ENCODE data around the gene DCAF16.
A peak's percentile ranks its signal among the peaks of the same experiment; 100 is the strongest.

DCAF16 gene

GRCh38 chr4:17812801-17813200 lies 2.2 kb upstream of the DCAF16 start:
- TF ChIP-seq TAF1 (IDR thresholded peaks at IDR 0.05; ENCODE audit: low read depth) (no peak), ZBTB7A (IDR thresholded peaks at IDR 0.05; ENCODE audit: low read depth) (no peak), FOXM1 (IDR thresholded peaks at IDR 0.05; ENCODE audit: borderline replicate concordance, low read depth) (no peak), CEBPB (IDR thresholded peaks at IDR 0.05) (no peak), TCF12 (IDR thresholded peaks at IDR 0.05; ENCODE audit: low read depth) (no peak), TEAD4 (IDR thresholded peaks at IDR 0.05) (no peak), CREB1 (IDR thresholded peaks at IDR 0.05; ENCODE audit: low read depth) (no peak), USF1 (IDR thresholded peaks at IDR 0.05) (no peak), YY1 (IDR thresholded peaks at IDR 0.05; ENCODE audit: low read depth) (no peak), NFIC (IDR thresholded peaks at IDR 0.05) (no peak), EGR1 (IDR thresholded peaks at IDR 0.05) (no peak), RAD21 (IDR thresholded peaks at IDR 0.05; ENCODE audit: low read depth) (no peak), MAX (IDR thresholded peaks at IDR 0.05) (no peak)
- TF ChIP-seq, protein P1, sequence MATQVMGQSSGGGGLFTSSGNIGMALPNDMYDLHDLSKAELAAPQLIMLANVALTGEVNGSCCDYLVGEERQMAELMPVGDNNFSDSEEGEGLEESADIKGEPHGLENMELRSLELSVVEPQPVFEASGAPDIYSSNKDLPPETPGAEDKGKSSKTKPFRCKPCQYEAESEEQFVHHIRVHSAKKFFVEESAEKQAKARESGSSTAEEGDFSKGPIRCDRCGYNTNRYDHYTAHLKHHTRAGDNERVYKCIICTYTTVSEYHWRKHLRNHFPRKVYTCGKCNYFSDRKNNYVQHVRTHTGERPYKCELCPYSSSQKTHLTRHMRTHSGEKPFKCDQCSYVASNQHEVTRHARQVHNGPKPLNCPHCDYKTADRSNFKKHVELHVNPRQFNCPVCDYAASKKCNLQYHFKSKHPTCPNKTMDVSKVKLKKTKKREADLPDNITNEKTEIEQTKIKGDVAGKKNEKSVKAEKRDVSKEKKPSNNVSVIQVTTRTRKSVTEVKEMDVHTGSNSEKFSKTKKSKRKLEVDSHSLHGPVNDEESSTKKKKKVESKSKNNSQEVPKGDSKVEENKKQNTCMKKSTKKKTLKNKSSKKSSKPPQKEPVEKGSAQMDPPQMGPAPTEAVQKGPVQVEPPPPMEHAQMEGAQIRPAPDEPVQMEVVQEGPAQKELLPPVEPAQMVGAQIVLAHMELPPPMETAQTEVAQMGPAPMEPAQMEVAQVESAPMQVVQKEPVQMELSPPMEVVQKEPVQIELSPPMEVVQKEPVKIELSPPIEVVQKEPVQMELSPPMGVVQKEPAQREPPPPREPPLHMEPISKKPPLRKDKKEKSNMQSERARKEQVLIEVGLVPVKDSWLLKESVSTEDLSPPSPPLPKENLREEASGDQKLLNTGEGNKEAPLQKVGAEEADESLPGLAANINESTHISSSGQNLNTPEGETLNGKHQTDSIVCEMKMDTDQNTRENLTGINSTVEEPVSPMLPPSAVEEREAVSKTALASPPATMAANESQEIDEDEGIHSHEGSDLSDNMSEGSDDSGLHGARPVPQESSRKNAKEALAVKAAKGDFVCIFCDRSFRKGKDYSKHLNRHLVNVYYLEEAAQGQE (IDR thresholded peaks at IDR 0.05; ENCODE audit: low read depth), result no peak

- TF ChIP-seq CEBPB (IDR thresholded peaks at IDR 0.05) (no peak), NFIC (IDR thresholded peaks at IDR 0.05) (no peak), FOXM1 (IDR thresholded peaks at IDR 0.05; ENCODE audit: borderline replicate concordance, low read depth) (no peak), EP300 (IDR thresholded peaks at IDR 0.05; ENCODE audit: borderline replicate concordance) (no peak), YY1 (IDR thresholded peaks at IDR 0.05; ENCODE audit: low read depth) (no peak), ZBTB7A (IDR thresholded peaks at IDR 0.05; ENCODE audit: low read depth) (no peak), RAD21 (IDR thresholded peaks at IDR 0.05; ENCODE audit: low read depth) (no peak), CREB1 (IDR thresholded peaks at IDR 0.05; ENCODE audit: low read depth) (no peak), EGR1 (IDR thresholded peaks at IDR 0.05) (no peak), USF1 (IDR thresholded peaks at IDR 0.05) (no peak), TCF12 (IDR thresholded peaks at IDR 0.05; ENCODE audit: low read depth) (no peak)
- TF ChIP-seq, protein P1 (IDR thresholded peaks at IDR 0.05; ENCODE audit: low read depth), result no peak
Observed at GRCh38 chr4:17812125-17812524, 1.6 kb upstream of the DCAF16 start.

DNA sequence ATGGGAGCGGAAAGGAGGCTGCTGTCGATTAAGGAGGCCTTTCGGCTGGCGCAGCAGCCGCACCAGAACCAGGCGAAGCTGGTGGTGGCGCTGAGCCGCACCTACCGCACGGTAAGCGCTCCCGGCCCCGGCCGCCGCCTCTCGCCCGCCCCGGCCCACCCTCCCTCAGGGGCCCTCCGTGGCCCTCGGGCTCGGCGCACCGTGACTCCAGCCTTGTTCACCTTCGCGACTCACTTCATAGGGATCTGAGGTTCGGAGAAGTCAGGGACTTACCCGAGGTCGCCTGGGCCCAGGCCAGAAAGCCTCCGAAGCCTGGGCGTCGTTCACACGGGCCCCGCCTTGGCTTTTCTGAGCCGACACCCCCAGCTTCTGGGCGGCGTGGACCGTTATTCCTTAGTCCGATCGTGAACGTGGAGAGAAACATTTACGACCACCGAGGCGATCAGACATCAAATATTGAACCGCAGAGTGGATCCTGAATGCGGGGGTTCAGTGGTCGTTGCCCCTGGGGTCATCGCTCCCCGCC lies 584 bp upstream of the DCAF16 start:
- TF ChIP-seq RAD21 (IDR thresholded peaks at IDR 0.05; ENCODE audit: low read depth) (no peak), MAX (IDR thresholded peaks at IDR 0.05) (no peak), TAF1 (IDR thresholded peaks at IDR 0.05; ENCODE audit: low read depth) (0 out of 2 replicates have a peak, but pooled peaks have one; percentile 8)

DNA sequence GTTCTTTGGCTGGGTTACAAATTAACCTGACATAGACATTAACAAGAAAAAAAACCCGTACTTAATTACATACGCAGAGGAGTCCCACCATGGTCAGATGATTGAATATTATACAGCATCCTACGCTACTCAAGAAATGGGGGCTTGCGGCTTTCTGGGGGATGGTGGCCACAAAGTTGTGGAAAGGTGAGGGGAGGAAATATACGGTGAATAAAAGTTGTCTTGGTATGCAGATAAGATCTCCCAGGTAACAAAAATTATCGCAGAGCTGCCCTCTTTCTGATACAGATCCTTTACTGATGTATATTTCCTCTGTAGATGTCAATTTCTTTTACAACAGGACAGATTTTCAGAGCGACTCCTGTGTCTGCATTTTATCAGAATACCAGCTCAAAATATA lies 890 bp downstream of the DCAF16 start:
- TF ChIP-seq ZBTB7A (IDR thresholded peaks at IDR 0.05; ENCODE audit: low read depth), result no peak
- TF ChIP-seq FOXM1 (IDR thresholded peaks at IDR 0.05; ENCODE audit: borderline replicate concordance, low read depth), result no peak
- no peak for TF ChIP-seq CEBPB (IDR thresholded peaks at IDR 0.05)
- no peak for TF ChIP-seq TEAD4 (IDR thresholded peaks at IDR 0.05)
- TF ChIP-seq MAX (IDR thresholded peaks at IDR 0.05), result no peak
- TF ChIP-seq NFIC (IDR thresholded peaks at IDR 0.05), result no peak
- no peak for TF ChIP-seq CREB1 (IDR thresholded peaks at IDR 0.05; ENCODE audit: low read depth)
- TF ChIP-seq RAD21 (IDR thresholded peaks at IDR 0.05; ENCODE audit: low read depth), result no peak
- TF ChIP-seq USF1 (IDR thresholded peaks at IDR 0.05), result no peak
- TF ChIP-seq TAF1 (IDR thresholded peaks at IDR 0.05; ENCODE audit: low read depth), result no peak
- no peak for TF ChIP-seq EGR1 (IDR thresholded peaks at IDR 0.05)
- TF ChIP-seq, protein P1 (IDR thresholded peaks at IDR 0.05; ENCODE audit: low read depth), result no peak
- no peak for TF ChIP-seq EP300 (IDR thresholded peaks at IDR 0.05; ENCODE audit: borderline replicate concordance)
- TF ChIP-seq TCF12 (IDR thresholded peaks at IDR 0.05; ENCODE audit: low read depth), result no peak
- TF ChIP-seq YY1 (IDR thresholded peaks at IDR 0.05; ENCODE audit: low read depth), result no peak
